Activated CD8-positive, alpha-beta memory T cell treated with anti-CD3 and anti-CD28 coated beads, Interleukin-2, amount 10 ng/mL, durations not matched to agents 7 days and 5 days (primary cell): Measurements from ENCODE around the gene ABCB9. TPM values are rescaled to one million over a fixed set of nuclear protein-coding genes. Genes with fewer than 3 reads are reported as not detected.

Experiments
- ATAC-seq: fragments of 150-1000 bp; cut with Tn5 transposase; one replicate; pipeline ENCODE4 v1.10.0; 2021; ENCODE audit warnings: moderate library complexity
- CTCF ChIA-PET: fragments of 350-600 bp; sonication (Branson Sonifier 250); formaldehyde crosslinking; loops from one replicate; lab custom pipeline; 2021; ENCODE audit warnings: antibody characterized with exemption; lab: Charles Lee
- DNase-seq: peaks from one replicate; pipeline ENCODE4 v3.0.0-alpha.2; 2020
- H3K27ac Mint-ChIP-seq: one replicate; pipeline ENCODE4 v1.8.0; 2021; ENCODE audit warnings: mild to moderate bottlenecking, mixed read lengths
- H3K27me3 Mint-ChIP-seq: one replicate; pipeline ENCODE4 v1.8.0; 2021; ENCODE audit warnings: mixed read lengths
- H3K36me3 Mint-ChIP-seq: one replicate; pipeline ENCODE4 v1.8.0; 2021; ENCODE audit warnings: mild to moderate bottlenecking, mixed read lengths
- H3K4me1 Mint-ChIP-seq: one replicate; pipeline ENCODE4 v1.8.0; 2021; ENCODE audit warnings: mixed read lengths
- H3K4me3 Mint-ChIP-seq: one replicate; pipeline ENCODE4 v1.8.0; 2021; ENCODE audit warnings: mild to moderate bottlenecking, moderate library complexity, mixed read lengths
- H3K9me3 Mint-ChIP-seq: one replicate; pipeline ENCODE4 v1.8.0; 2022; ENCODE audit warnings: low read depth, mixed read lengths
- total RNA-seq, 2 experiments: library from RNA; stranded (reverse); gene quantifications; one replicate each; pipeline ENCODE4 v1.2.3, GENCODE V29; 2021

The ABCB9 gene
- total RNA-seq, 2 experiments from 2014 or later, result 3.6 to 4.4 TPM

GRCh38 chr12:122975790-122976647 lies 9.8 kb upstream of the ABCB9 start:
- Mint-ChIP-seq H3K27me3 (no peaks in the 10 kb centered on the region), H3K9me3 (no peaks in the 10 kb centered on the region), H3K4me1 (peaks cover 38% of the 10 kb centered on the region), H3K4me3 (peak overlapping the region; percentile 97), H3K36me3 (no peaks in the 10 kb centered on the region), H3K27ac (peak overlapping the region; percentile 100)
- no peak for DNase-seq
- ATAC-seq, result no peak
- CTCF ChIA-PET, result interaction anchor here (0.6 to 2.2 kb wide), 7 partner anchors 10 to 294 kb away, joined by 3 to 9 read pairs (median 4); partner anchors contain the start of gene ABCB9

GRCh38 chr12:122974892-122975789 lies 8.9 kb upstream of the ABCB9 start, which contains the start of gene OGFOD2:
Gene OGFOD2 (plus strand): TSS chr12:122975244. CDS start chr12:122975252, 8 bp downstream.
- Mint-ChIP-seq H3K9me3 (no peaks in the 10 kb centered on the region), H3K36me3 (no peaks in the 10 kb centered on the region), H3K27me3 (no peaks in the 10 kb centered on the region), H3K4me3 (peak within 1 kb of the TSS; percentile 97), H3K27ac (peak within 1 kb of the TSS; percentile 100), H3K4me1 (peaks cover 38% of the 10 kb centered on the region)
- DNase-seq (peak; percentile 95), ATAC-seq (peak; percentile 83)
- CTCF ChIA-PET, result interaction anchor here (0.6 to 2.2 kb wide), 11 partner anchors 9 to 302 kb away, joined by 3 to 9 read pairs (median 3); partner anchors contain the start of genes ABCB9, MPHOSPH9 and MTRFR

GRCh38 chr12:122974274-122974891 lies 8.1 kb upstream of the ABCB9 start:
- Mint-ChIP-seq H3K4me1 (peaks cover 31% of the 10 kb centered on the region), H3K36me3 (no peaks in the 10 kb centered on the region)

GRCh38 chr12:122969676-122970075 lies 3.4 kb upstream of the ABCB9 start:
- Mint-ChIP-seq H3K4me1 (peaks cover 12% of the 10 kb centered on the region), H3K27ac (no peak overlapping the region), H3K4me3 (no peak overlapping the region), H3K36me3 (no peaks in the 10 kb centered on the region), H3K9me3 (no peaks in the 10 kb centered on the region), H3K27me3 (no peaks in the 10 kb centered on the region)
- CTCF ChIA-PET, result interaction anchor here (1.1 to 1.5 kb wide), 2 partner anchors 17 to 115 kb away, joined by 3 read pairs; no protein-coding TSS in a partner anchor
- DNase-seq, result no peak
- no peak for ATAC-seq

More at GRCh38 chr12:122974274-122974891, 8.1 kb upstream of the ABCB9 start:
- Mint-ChIP-seq H3K4me3 (peak overlapping the region; percentile 97), H3K9me3 (no peaks in the 10 kb centered on the region), H3K27me3 (no peaks in the 10 kb centered on the region), H3K27ac (peak overlapping the region; percentile 100)
- CTCF ChIA-PET, result interaction anchor here (1.0 to 2.2 kb wide), 8 partner anchors 8 to 302 kb away, joined by 3 to 9 read pairs (median 5); partner anchors contain the start of genes ABCB9, MPHOSPH9 and MTRFR
- DNase-seq (peak; percentile 99), ATAC-seq (peak; percentile 84)

GRCh38 chr12:122968104-122968503 lies 1.8 kb upstream of the ABCB9 start:
- Mint-ChIP-seq H3K36me3 (no peaks in the 10 kb centered on the region), H3K27me3 (no peaks in the 10 kb centered on the region), H3K4me3 (no peak overlapping the region), H3K4me1 (peaks cover 7% of the 10 kb centered on the region), H3K27ac (no peak overlapping the region), H3K9me3 (no peaks in the 10 kb centered on the region)
- CTCF ChIA-PET, result interaction anchor here (3.7 kb wide), 1 partner anchor 15 kb away, joined by 10 read pairs; no protein-coding TSS in a partner anchor
- ATAC-seq, result no peak
- DNase-seq, result no peak

GRCh38 chr12:122966743-122967550 lies 684 bp upstream of the ABCB9 start:
- H3K36me3 Mint-ChIP-seq, result no peaks in the 10 kb centered on the region
- peak overlapping the region; percentile 15 for H3K4me3 Mint-ChIP-seq
- H3K4me1 Mint-ChIP-seq, result peaks cover 4% of the 10 kb centered on the region
- no peak overlapping the region for H3K27ac Mint-ChIP-seq
- ATAC-seq (no peak), DNase-seq (no peak)
- no peaks in the 10 kb centered on the region for H3K9me3 Mint-ChIP-seq
- H3K27me3 Mint-ChIP-seq, result no peaks in the 10 kb centered on the region
- CTCF ChIA-PET, result interaction anchor here (0.7 to 3.7 kb wide), 5 partner anchors 8 to 174 kb away, joined by 3 to 10 read pairs (median 3); partner anchors contain the start of gene OGFOD2

- H3K36me3 Mint-ChIP-seq, result no peaks in the 10 kb centered on the region
- ATAC-seq, result no peak
- H3K27ac Mint-ChIP-seq, result no peak overlapping the region
- DNase-seq, result no peak
- no peaks in the 10 kb centered on the region for H3K27me3 Mint-ChIP-seq
- CTCF ChIA-PET, result interaction anchor here (0.7 to 2.0 kb wide), 7 partner anchors 10 to 267 kb away, joined by 3 to 8 read pairs (median 3); partner anchors contain the start of genes MPHOSPH9 and OGFOD2
- H3K4me1 Mint-ChIP-seq, result peaks cover 4% of the 10 kb centered on the region
- H3K9me3 Mint-ChIP-seq, result no peaks in the 10 kb centered on the region
- H3K4me3 Mint-ChIP-seq, result no peak overlapping the region
Measured at GRCh38 chr12:122965321-122965751, 927 bp downstream of the ABCB9 start.

- ATAC-seq (no peak), DNase-seq (no peak)
- Mint-ChIP-seq H3K9me3 (no peaks in the 10 kb centered on the region), H3K27me3 (no peaks in the 10 kb centered on the region), H3K27ac (no peak overlapping the region), H3K4me1 (peaks cover 4% of the 10 kb centered on the region), H3K36me3 (no peaks in the 10 kb centered on the region), H3K4me3 (peak overlapping the region; percentile 32)
- CTCF ChIA-PET, result interaction anchor here (0.7 to 2.0 kb wide), 6 partner anchors 12 to 273 kb away, joined by 3 to 8 read pairs (median 3); partner anchors contain the start of gene MPHOSPH9
Measured at GRCh38 chr12:122964439-122965257, 1.6 kb downstream of the ABCB9 start.

- H3K4me1 Mint-ChIP-seq, result peaks cover 4% of the 10 kb centered on the region
- CTCF ChIA-PET, result interaction anchor here (1.0 to 2.0 kb wide), 2 partner anchors 11 to 274 kb away, joined by 3 to 8 read pairs; no protein-coding TSS in a partner anchor
- no peaks in the 10 kb centered on the region for H3K9me3 Mint-ChIP-seq
- no peak for ATAC-seq
- H3K4me3 Mint-ChIP-seq, result no peak overlapping the region
- H3K36me3 Mint-ChIP-seq, result no peaks in the 10 kb centered on the region
- no peak overlapping the region for H3K27ac Mint-ChIP-seq
- DNase-seq, result no peak
- no peaks in the 10 kb centered on the region for H3K27me3 Mint-ChIP-seq
Measured at GRCh38 chr12:122963941-122964265, 2.4 kb downstream of the ABCB9 start.

- Mint-ChIP-seq H3K27ac (peak overlapping the region; percentile 21), H3K36me3 (no peaks in the 10 kb centered on the region), H3K9me3 (no peaks in the 10 kb centered on the region), H3K4me1 (peaks cover under 1% of the 10 kb centered on the region), H3K27me3 (no peaks in the 10 kb centered on the region), H3K4me3 (no peak overlapping the region)
- ATAC-seq (no peak), DNase-seq (no peak)
- CTCF ChIA-PET, result no interaction called here
Measured at GRCh38 chr12:122961531-122962329, 4.5 kb downstream of the ABCB9 start.
